Endometrial microvascular endothelial cells (primary cell): Measurements from ENCODE around the gene CFL2. TPM values are rescaled to one million over a fixed set of nuclear protein-coding genes. Genes with fewer than 3 reads are reported as not detected.
"Not testable (repeated sequence)": the region's sequence is repeated elsewhere in the genome, so short reads cannot be mapped to it uniquely, and the experiment has no call there.

ENCODE experiments used
- in situ Hi-C: cut with HindIII; loops from 2 replicates; pipeline ENCODE4 v1.10.0; 2017; ENCODE audit warnings: low sequenced_read_pairs, low pct_unique_long_range_greater_than_20kb; ENCODE audit errors: inconsistent ontology term
- total RNA-seq: library from RNA; depleted of rRNA; stranded (reverse); fragments of >200 nt; gene quantifications from one replicate; pipeline ENCODE4 v1.2.3, GENCODE V29; 2015; ENCODE audit errors: inconsistent ontology term

Gene CFL2
- total RNA-seq, 1 donor from 2014 or later, result 89.3 TPM

DNA sequence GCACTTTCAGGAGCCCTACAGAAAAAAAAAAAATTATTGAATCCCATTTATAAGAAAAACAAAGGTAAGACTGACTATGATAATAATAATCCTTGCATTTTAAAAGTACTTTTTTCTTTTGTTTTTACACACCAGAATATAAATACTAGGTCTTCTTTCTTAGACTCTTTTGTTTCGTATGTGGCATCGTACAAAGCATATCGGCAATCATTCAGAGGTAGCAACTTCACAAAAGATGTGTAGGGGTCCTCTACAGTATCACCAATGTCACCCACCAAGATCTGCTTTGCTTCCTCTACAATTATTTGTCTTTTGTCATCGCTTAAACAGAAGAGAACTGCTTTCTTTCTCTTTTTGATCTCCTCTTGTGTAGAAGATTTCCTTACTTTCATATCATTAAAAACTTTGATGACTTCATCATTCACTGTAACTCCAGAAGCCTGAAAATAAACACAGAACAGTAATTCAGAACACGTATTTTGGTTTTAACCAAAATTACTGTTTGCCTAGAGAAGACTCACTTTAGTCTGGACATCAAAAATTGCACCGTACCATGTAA is 1.2 kb downstream of the CFL2 start:
- in situ Hi-C loops, result no loop called here

DNA sequence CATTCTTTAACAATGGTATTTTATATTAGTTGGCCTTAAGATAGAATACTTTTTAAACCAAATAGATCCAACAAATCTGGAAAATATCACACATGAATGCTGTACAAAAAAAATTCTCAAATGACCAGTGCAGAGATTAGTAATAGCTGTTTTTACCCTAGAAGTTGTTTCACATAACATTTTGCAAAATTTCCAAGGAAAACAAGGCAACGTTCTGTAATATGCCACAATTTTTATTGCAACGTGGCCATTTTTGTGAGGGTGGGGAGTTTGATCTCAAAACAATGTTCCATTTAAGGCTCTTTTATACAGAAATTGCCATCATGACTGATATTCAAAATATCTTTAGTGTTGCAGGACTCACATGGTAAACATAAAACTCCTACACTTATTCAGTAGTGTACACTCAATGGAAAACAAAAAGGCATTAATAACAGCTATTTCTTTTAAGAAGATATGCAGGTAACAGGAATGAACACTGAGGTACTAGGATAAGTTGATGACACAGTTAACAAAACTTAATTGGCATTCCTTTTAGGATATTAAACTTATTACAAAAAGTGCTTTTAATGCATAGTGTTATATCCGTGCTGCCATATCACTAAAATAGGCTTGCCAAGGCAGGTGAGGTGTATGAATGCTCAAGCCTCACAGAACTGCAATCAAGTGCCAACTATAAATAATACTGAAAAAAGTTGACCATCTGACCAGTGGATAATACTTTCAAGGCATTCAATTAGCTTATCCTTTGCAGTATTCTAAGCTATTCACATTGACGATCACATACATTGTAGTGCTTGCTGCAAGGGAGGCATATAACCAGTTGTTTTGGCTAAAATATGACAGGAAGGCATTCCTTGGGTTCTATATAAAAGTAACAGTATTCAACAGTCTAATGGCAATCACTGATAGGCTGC is 2.3 kb downstream of the CFL2 start:
- in situ Hi-C loops, result no loop called here

DNA sequence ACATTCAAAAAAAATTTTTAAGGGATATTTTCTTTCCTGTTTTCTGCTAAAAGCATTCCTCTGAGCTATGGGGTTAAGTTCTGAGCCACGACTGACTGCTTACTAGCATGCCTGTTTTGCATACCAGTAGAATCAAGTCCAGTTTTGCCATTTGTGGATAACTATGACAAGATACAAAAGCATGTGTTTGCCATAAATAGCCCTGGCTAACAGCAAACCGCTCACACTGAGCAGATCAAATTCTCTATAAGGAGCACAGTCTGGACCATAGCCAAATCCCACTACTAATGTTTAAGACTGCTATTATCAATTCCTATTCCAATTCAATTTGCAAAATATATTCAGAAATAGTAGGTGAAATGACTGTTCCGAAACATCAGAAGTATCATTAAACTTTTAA is 3.2 kb downstream of the CFL2 start:
- in situ Hi-C loops, result no loop called here

DNA sequence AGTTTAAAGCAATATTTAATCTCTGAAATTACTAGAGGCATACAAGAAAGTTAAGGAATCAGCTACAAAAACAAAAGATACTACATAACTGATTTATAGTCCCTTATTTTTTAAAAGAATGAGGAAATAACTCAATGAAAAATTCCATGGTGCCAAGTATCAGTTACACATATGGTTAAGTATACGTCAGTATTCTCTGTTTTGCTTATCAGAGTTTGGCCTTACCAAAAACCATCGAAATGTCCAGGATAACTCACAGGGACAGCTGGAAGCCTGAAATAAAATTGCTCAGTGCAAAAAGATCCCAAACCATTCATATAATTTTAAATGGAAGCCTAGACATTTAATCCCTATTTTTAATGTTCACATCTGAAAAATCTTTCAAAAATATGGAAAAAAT is 3.6 kb downstream of the CFL2 start:
- in situ Hi-C loops, result no loop called here

DNA sequence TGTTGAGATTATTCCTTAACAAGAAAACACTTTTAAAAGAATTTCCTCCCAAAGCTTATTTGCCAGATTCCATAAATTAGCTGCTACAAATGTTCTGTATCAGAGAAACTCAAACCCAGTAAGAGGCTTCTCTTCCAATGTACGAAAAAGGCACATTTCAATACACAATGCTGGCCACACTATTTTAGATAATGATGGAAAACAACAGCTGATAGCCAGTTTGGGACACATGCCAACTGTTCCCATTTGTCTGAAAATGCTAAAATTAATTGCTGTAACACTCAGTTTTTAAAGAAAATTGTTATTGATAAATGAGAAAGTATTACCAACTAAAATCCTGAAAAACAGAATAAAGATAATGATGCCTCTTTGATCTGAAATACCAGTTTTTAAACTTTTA is 4.4 kb downstream of the CFL2 start:
- in situ Hi-C loops, result no loop called here

DNA sequence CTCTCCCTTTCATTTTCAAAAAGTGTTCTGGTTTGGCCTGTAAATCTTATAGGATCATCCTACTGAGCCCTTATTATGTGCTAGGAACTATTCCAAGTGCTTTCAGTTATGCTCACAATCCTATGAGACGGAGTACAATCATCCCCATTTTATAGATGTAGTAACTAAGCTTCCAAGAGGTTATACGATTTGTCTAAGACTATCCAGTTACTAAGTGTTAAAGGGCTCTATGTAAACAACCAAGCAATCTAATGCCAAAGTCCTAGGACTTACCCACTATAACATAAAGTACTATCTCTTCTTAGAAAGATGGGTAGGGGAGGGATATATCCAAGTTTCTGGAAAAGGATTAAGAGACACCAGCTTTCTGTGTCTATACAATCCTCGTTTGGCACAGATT is 6.7 kb downstream of the CFL2 start:
- in situ Hi-C loops, result no loop called here

DNA sequence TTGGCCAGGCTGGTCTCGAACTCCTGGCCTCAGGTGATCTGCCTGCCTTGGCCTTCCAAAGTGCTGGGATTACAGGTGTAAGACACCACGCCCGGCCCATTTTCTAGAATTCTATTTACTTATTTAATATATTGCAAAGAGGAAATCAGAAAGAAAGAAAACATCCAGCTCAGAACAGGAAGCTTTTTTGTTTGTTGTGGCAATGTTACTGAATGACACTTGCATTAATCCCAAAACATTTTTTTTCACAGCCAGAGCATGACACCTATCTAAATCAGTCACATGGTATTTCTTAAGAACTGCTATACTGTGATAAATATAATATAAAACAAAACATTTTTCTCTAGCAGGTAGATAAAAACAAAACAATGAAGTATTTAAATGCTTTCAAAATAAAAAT is 12.6 kb downstream of the CFL2 start:
- in situ Hi-C loops, result no loop called here

DNA sequence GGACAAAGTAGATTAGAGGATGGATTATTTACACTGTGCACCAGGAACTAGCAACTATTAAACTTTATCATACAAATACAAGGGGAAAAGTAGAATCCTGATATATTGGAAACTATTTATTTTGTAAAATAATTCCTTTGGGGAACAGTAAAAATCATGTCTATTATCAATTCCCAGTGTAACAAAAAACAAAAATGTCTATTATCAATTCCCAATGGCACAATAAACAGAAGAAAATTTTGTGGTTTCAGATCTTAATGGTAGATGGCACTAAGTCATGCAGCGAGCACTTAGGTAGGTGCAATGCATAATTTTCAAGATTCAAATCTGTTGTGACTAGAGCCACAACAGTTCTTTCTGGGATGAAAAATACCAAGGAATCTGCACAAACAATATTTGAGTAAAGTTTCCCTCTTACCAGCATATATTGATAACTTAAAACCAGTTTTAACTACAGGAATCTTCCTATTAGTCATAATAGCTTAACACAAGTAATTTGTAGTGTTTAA is 13.7 kb downstream of the CFL2 start:
- in situ Hi-C loops, result no loop called here

DNA sequence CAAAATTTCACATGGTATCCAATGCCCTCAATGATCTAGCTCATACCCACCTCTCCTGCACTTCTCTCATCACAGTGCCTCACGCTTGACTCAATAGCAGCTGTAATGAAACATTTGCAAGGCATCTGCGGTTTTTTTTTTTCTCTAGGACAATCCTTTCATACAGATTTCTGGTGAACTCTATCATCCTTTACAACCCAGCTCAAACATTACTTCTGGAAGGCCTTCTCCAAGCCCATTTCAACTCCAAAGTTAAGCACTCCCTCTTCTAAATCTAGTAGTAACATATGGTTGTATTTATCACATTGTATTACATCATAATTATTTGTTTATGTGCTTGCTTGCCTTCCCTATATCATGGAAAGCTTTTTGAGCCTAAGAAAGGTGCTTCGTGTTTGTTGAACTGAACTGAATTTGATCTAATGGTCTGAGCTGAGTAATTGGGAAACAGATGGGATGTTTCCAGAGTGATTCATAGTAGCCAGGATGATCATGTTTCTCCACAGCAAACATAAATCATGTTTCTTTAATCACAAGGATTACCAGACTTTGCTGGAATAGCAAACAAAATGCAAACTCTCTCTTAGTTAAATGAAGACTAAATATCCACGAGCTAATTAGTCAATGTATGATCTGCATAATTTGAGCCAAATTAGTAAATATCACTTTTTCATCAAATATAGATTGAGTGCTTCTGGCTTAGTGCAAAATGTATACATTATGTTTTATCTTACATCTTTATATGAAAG is 14.3 kb downstream of the CFL2 start:
- in situ Hi-C loops, result no loop called here

DNA sequence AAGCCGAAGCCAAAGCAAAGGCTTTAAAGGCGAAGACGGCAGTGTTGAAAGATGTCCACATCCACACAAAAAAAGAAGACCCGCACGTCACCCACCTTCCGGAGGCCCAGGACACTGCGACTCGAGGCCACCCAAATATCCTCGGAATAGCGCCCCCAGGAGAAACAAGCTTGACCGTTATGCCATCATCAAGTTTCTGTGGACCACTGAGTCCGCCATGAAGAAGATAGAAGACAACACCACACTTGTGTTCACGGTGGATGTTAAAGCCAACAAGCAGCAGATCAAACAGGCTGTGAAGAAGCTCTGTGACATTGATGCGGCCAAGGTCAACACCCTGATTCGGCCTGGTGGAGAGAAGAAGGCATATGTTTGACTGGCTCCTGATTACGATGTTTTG is 20.2 kb downstream of the CFL2 start:
- in situ Hi-C loops, result not testable (repeated sequence)

DNA sequence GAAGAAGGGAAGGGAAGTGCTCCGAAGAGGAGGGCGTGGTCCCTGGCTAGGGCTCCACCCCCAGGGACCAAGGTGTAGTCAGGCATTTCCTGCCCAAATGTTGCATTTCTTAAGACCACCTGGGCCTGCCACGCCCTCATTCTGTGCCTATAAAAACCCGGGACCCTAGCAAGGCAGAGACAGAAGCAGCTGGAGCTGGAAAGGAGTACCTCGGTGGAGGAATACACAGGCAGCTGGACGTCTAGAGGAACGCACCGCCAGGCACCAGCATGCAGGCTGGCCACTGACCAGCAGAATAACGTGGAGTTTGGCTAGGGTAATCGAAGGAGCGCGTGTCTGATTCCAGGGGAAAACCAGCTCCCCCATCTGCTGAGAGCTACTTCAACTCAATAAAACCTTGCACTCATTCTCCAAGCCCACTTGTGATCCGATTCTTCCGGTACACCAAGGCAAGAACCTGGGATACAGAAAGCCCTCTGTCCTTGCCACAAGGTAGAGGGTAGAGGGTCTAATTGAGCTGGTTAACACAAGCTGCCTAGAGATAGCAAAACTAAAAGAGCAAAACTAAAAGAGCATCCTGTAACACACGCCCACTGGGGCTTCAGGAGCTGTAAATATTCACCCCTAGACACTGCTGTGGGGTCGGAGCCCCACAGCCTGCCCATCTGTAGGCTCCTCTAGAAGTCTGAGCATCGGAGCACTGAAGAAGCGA is 21.0 kb downstream of the CFL2 start:
- in situ Hi-C loops, result no loop called here

DNA sequence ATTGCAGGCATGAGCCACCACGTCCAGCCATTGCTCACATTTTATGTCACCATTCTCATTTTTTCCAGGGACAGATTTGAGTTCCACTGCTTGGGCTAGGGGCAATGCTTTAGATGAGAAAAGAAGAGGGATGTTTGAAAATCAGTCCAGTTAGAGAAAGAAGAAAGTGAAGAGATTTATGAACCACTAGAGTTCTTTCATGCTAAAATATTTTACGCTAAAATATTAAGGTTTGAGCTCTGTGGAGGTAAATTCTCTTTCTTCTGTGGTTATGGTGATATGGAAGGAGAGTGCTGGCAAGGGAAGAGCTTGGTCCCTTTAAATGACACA is 21.5 kb downstream of the CFL2 start:
- in situ Hi-C loops, result no loop called here

DNA sequence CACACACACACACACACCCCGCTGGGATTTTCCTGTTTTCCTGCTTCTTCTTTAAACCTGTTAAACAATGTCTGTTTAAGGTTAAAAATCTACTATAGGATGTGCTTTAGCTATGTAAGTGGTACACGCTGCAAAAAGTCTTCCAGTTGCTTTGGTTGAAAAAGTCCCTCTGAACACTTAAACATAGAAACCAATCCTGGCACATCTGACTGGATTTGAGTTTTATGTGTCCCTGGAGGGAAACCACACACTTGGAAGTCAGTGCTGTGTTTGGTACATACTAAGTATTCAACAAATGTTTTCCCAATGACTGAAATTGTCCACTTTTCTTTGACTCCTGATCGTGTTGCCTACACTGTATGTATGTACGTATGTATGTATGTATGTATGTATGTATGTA is 22.0 kb downstream of the CFL2 start:
- in situ Hi-C loops, result no loop called here

DNA sequence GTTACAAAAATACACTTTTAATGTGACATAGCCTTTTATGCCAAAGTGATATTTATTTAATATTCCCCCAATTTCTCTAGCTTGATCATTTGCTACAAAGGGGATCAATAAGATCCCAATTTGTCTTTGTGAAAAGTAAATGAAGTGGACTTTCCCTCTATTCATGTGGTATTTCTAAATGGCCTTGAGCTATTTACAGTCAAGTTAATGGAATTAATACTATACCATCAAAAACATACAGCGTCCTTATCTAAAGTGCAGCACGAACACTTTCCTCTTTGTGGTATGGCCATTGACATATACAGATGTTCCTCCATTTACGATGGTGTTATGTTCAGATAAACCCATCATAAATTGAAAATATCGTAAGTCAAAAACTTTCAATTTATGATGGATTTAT is 23.2 kb downstream of the CFL2 start:
- in situ Hi-C loops, result no loop called here

DNA sequence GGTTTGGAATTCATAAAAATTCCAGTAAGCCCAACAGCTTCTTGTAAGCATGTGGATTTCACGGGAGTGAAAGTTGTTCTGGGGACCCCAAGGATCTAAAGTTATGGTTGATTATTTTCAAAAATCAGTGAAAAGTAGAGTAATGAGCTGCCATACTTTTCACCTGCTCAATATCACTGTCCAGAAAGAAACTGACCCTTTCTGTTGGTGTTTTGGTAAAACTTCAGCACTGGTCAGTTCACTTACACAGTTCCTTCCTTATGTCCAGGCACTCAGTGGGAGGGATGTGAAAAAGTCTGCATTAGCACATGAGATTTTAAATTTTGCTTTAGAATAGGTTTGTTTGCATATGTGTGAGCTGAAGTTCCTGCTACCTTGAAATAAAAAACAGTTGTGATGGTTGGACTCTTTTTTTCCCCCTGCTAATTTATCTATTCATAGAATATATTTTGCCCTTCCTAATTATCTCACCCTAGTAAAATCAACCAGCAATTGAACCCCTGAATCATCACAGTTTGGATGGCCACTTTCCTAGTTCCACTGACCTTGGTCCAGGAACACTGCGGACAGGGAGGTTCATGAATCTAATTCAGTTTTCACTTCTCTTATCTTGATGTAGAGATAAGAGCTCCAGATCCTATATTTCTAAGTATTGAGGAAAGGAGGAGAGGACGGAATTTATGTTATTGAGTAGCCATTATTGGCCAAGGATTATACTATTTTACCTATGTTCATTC is 25.8 kb downstream of the CFL2 start:
- in situ Hi-C loops, result no loop called here

DNA sequence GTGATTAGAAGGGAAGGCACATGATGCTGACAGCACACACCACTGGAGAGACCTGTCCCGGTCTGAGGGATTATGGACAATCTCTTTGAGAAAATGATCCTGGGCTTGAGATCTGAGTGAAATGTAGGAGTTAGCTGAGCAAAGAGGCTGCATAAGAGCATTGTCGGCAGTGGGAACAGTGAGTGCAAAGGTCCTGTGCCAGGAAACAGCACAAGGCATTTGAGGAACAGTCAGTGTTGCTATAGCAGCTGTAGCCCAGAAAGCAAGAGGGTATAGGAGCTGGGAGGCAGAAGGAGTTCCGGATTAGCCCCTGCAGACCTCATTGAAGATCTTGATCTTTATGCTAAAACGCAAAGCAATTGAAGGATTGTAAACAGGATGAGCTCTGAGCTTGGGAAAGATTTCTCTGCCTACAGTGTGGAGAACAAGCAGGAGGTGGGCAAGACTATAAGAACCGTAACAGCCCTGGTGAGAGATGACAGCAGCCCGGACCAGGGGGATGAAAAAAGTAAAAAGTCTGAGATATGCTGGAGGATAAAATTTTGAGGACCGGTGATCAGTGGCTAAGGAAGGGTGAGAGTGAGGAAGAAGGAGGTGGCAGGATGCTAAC is 28.5 kb downstream of the CFL2 start:
- in situ Hi-C loops, result no loop called here

DNA sequence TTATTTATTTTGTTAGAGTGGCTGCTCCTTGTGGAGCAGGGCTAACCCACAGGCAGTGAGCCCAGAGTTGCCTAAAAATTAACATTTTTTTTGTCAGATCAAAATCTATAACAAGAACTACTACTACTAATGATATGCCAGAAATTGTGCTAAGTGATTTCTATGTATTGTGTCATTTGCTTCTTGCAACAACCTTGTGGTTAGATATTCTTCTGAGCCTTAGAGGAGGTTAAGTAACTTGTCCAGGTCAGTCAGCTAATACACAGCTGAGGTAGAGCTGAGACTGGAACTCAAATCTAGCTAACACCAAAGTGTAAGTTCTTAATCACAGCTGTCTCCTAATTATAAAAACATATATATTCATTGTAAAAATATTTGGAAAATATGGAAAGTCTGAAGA is 29.8 kb downstream of the CFL2 start:
- in situ Hi-C loops, result no loop called here

DNA sequence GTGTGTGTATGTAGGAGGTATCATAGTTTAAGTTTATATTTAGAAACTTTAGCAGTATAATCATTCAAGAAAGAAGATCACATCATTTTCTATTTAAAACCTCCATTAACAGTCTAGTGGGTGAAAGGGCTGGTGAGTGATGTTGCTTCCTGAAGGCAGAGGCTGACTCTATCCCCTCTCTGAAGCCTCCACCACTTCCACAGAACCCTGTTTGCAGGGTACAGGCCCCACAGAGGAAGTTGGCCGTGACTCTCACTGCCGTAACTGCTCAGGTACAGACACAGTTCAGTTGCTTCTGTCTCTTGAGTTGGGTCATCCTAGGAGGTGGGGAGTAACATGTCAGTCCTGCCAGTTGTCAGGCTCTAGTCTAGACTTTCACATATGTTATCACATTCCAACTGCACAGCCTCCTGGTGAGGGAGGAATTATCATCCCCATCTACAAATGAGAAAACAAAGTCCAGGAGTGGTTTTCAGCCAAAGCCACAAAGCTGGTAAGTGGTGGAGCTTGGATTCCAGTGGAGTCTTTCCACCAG is 31.5 kb downstream of the CFL2 start:
- in situ Hi-C loops, result no loop called here
